Stimulated activated CD4-positive, alpha-beta T cell treated with anti-CD3 and anti-CD28 coated beads, Interleukin-2, amount 100 ng/mL, for 4 hours (primary cell): Measurements from ENCODE around the gene ETS1.

ENCODE experiments used
- DNase-seq: peaks from one replicate; pipeline ENCODE4 v3.0.0-alpha.2; 2020; ENCODE audit warnings: low read depth

ETS1 gene

GRCh38 chr11:128619007-128619406 is 31.6 kb upstream of the ETS1 start:
- DNase-seq = no peak

GRCh38 chr11:128618603-128619002 is 31.2 kb upstream of the ETS1 start:
- no peak for DNase-seq

- DNase-seq = no peak
These were observed 28.8 kb upstream of the ETS1 start for GRCh38 chr11:128616161-128616560.

- no peak for DNase-seq
These were observed 28.3 kb upstream of the ETS1 start for GRCh38 chr11:128615612-128616011.

- no peak for DNase-seq
These were observed 27.7 kb upstream of the ETS1 start for GRCh38 chr11:128615076-128615475.

GRCh38 chr11:128614026-128614425 is 26.7 kb upstream of the ETS1 start:
- no peak for DNase-seq

GRCh38 chr11:128613300-128613995 is 26.1 kb upstream of the ETS1 start:
- no peak for DNase-seq

GRCh38 chr11:128610721-128611617 is 23.6 kb upstream of the ETS1 start:
- peak; percentile 59 for DNase-seq

- DNase-seq = no peak
These were observed 22.4 kb upstream of the ETS1 start for GRCh38 chr11:128609785-128610184.

- no peak for DNase-seq
These were observed 21.5 kb upstream of the ETS1 start for GRCh38 chr11:128608746-128609407.

- no peak for DNase-seq
These were observed 20.5 kb upstream of the ETS1 start for GRCh38 chr11:128607819-128608218.

GRCh38 chr11:128604723-128605122 is 17.4 kb upstream of the ETS1 start:
- DNase-seq = no peak

GRCh38 chr11:128603752-128604414 is 16.5 kb upstream of the ETS1 start:
- DNase-seq = no peak

GRCh38 chr11:128603003-128603696 is 15.8 kb upstream of the ETS1 start:
- no peak for DNase-seq

- no peak for DNase-seq
These were observed 12.4 kb upstream of the ETS1 start for GRCh38 chr11:128599729-128600128.

GRCh38 chr11:128598506-128599150 is 11.3 kb upstream of the ETS1 start:
- DNase-seq = no peak

- no peak for DNase-seq
These were observed 10.7 kb upstream of the ETS1 start for GRCh38 chr11:128598096-128598495.

- DNase-seq = no peak
These were observed 9.9 kb upstream of the ETS1 start for GRCh38 chr11:128597209-128597608.

GRCh38 chr11:128596250-128596649 is 8.9 kb upstream of the ETS1 start:
- DNase-seq = no peak

- no peak for DNase-seq
These were observed 8.4 kb upstream of the ETS1 start for GRCh38 chr11:128595775-128596174.

GRCh38 chr11:128595221-128595620 is 7.9 kb upstream of the ETS1 start:
- DNase-seq = no peak
